ENCODE measurements around the gene ISOC2. TPM values are rescaled to one million over a fixed set of nuclear protein-coding genes. Genes with fewer than 3 reads are reported as not detected.

ISOC2 gene
- total RNA-seq, 1 experiment from 2014 or later = 251 TPM

GRCh38 chr19:55481148-55481793 is 19.8 kb upstream of the ISOC2 start:
- H3K4me2 ChIP-seq (ENCODE audit: low read length) = no peak overlapping the region
- H3K4me3 ChIP-seq (ENCODE audit: low read length) = no peak overlapping the region
- no peak overlapping the region for H2AFZ ChIP-seq (ENCODE audit: low read length)
- no peaks in the 10 kb centered on the region for H4K20me1 ChIP-seq (ENCODE audit: low read length)
- intact Hi-C loops (cut with micrococcal nuclease) = no loop called here
- ATAC-seq (no peak), DNase-seq (no peak)
- H3K27ac ChIP-seq (ENCODE audit: low read length) = no peak overlapping the region
- H3K36me3 ChIP-seq (ENCODE audit: low read depth, low read length) = no peaks in the 10 kb centered on the region
- H3K4me1 ChIP-seq (ENCODE audit: insufficient read depth, low read length) = peaks cover 18% of the 10 kb centered on the region
- peaks cover 25% of the 10 kb centered on the region for H3K79me2 ChIP-seq (ENCODE audit: low read length)
- H3K9me3 ChIP-seq (ENCODE audit: low read length) = no peaks in the 10 kb centered on the region
- no TSS peak for BruUV-seq (replicated peaks)
- no peaks in the 10 kb centered on the region for H3K9me2 ChIP-seq (replicated peaks; ENCODE audit: low read length)
- H3K27me3 ChIP-seq (ENCODE audit: low read length) = no peaks in the 10 kb centered on the region
- POLR2A ChIA-PET (ENCODE audit: unreplicated experiment) = no interaction called here
- CTCF ChIA-PET = no interaction called here
- no peak for TF ChIP-seq EZH2 (IDR thresholded peaks at IDR 0.05; ENCODE audit: low read length, unreplicated experiment)
- TF ChIP-seq CTCF (conservative IDR thresholded peaks at IDR 0.05; ENCODE audit: low read depth, low read length) = no peak
- TF ChIP-seq EZH2phosphoT487 (IDR thresholded peaks at IDR 0.05; ENCODE audit: borderline replicate concordance, low read length) = no peak
- H3F3A ChIP-seq (ENCODE audit: low read length, unreplicated experiment) = no peaks in the 10 kb centered on the region
- H3K9ac ChIP-seq (ENCODE audit: low read length) = no peak overlapping the region

GRCh38 chr19:55479451-55480230 is 18.2 kb upstream of the ISOC2 start:
- TF ChIP-seq EZH2 (IDR thresholded peaks at IDR 0.05; ENCODE audit: low read length, unreplicated experiment) (no peak), CTCF (conservative IDR thresholded peaks at IDR 0.05; ENCODE audit: low read depth, low read length) (no peak), EZH2phosphoT487 (IDR thresholded peaks at IDR 0.05; ENCODE audit: borderline replicate concordance, low read length) (no peak)

GRCh38 chr19:55479045-55479444 is 17.6 kb upstream of the ISOC2 start:
- no peaks in the 10 kb centered on the region for H3K27me3 ChIP-seq (ENCODE audit: low read length)
- no peak for TF ChIP-seq EZH2phosphoT487 (IDR thresholded peaks at IDR 0.05; ENCODE audit: borderline replicate concordance, low read length)
- H2AFZ ChIP-seq (ENCODE audit: low read length) = no peak overlapping the region
- H3K9me2 ChIP-seq (replicated peaks; ENCODE audit: low read length) = no peaks in the 10 kb centered on the region
- DNase-seq (no peak), ATAC-seq (no peak)
- BruUV-seq (replicated peaks) = no TSS peak
- H3K9ac ChIP-seq (ENCODE audit: low read length) = no peak overlapping the region
- no peaks in the 10 kb centered on the region for H3K36me3 ChIP-seq (ENCODE audit: low read depth, low read length)
- no peak overlapping the region for H3K27ac ChIP-seq (ENCODE audit: low read length)
- no peaks in the 10 kb centered on the region for H3K9me3 ChIP-seq (ENCODE audit: low read length)
- no peaks in the 10 kb centered on the region for H4K20me1 ChIP-seq (ENCODE audit: low read length)
- POLR2A ChIA-PET (ENCODE audit: unreplicated experiment) = interaction anchor here (0.7 kb wide), 1 partner anchor 41 kb away, joined by 3 read pairs; no protein-coding TSS in a partner anchor
- H3F3A ChIP-seq (ENCODE audit: low read length, unreplicated experiment) = no peaks in the 10 kb centered on the region
- CTCF ChIA-PET = no interaction called here
- peaks cover 25% of the 10 kb centered on the region for H3K79me2 ChIP-seq (ENCODE audit: low read length)
- intact Hi-C loops (cut with micrococcal nuclease) = no loop called here
- peaks cover 13% of the 10 kb centered on the region for H3K4me1 ChIP-seq (ENCODE audit: insufficient read depth, low read length)
- no peak overlapping the region for H3K4me3 ChIP-seq (ENCODE audit: low read length)
- no peak overlapping the region for H3K4me2 ChIP-seq (ENCODE audit: low read length)

More at GRCh38 chr19:55479451-55480230, 18.2 kb upstream of the ISOC2 start:
- H3K4me3 ChIP-seq (ENCODE audit: low read length) = no peak overlapping the region
- H3K79me2 ChIP-seq (ENCODE audit: low read length) = peaks cover 25% of the 10 kb centered on the region
- H3K36me3 ChIP-seq (ENCODE audit: low read depth, low read length) = no peaks in the 10 kb centered on the region
- no peak overlapping the region for H3K9ac ChIP-seq (ENCODE audit: low read length)
- no peak for ATAC-seq
- no peaks in the 10 kb centered on the region for H4K20me1 ChIP-seq (ENCODE audit: low read length)
- H3K27ac ChIP-seq (ENCODE audit: low read length) = no peak overlapping the region
- no peak overlapping the region for H2AFZ ChIP-seq (ENCODE audit: low read length)
- H3K9me2 ChIP-seq (replicated peaks; ENCODE audit: low read length) = no peaks in the 10 kb centered on the region
- peaks cover 18% of the 10 kb centered on the region for H3K4me1 ChIP-seq (ENCODE audit: insufficient read depth, low read length)
- no TSS peak for BruUV-seq (replicated peaks)
- ChIA-PET POLR2A (ENCODE audit: unreplicated experiment) (interaction anchor here (0.7 kb wide), 1 partner anchor 40 kb away, joined by 3 read pairs; no protein-coding TSS in a partner anchor), CTCF (no interaction called here)
- H3K9me3 ChIP-seq (ENCODE audit: low read length) = no peaks in the 10 kb centered on the region
- no peak for DNase-seq
- H3K27me3 ChIP-seq (ENCODE audit: low read length) = no peaks in the 10 kb centered on the region
- no peak overlapping the region for H3K4me2 ChIP-seq (ENCODE audit: low read length)
- intact Hi-C loops (cut with micrococcal nuclease) = no loop called here
- H3F3A ChIP-seq (ENCODE audit: low read length, unreplicated experiment) = no peaks in the 10 kb centered on the region

Data from PC-3 (cell line).